Thyroid gland (tissue), 4 donors: ENCODE measurements around the gene CLDN20.

Experiments used
- CTCF ChIP-seq, 6 experiments: fragments of 200-600 bp in 3 of 6; fragments of 450-650 bp in 3 of 6; sonication (generic) in 3 of 6; IDR thresholded peaks; one replicate each; pipeline ENCODE4 v1.5.1; 2016 to 2019; ENCODE audit warnings: antibody characterized with exemption in 6 of 6, mild to moderate bottlenecking in 2 of 6, inconsistent platforms in 1 of 6, moderate library complexity in 1 of 6
- POLR2A ChIP-seq, 2 donors: fragments of 450-650 bp; IDR thresholded peaks; one replicate each; pipeline ENCODE4 v1.6.1; 2017; ENCODE audit warnings: antibody characterized with exemption in 2 of 2, mild to moderate bottlenecking in 2 of 2, moderate library complexity in 1 of 2

- TF ChIP-seq CTCF (IDR thresholded peaks at IDR 0.05) (no peak), POLR2A (IDR thresholded peaks at IDR 0.05) (no peak)
These were observed 6.0 kb downstream of the CLDN20 start for GRCh38 chr6:155269765-155270164.
